BJ (cell line): ENCODE measurements around the gene RS1. TPM values are rescaled to one million over a fixed set of nuclear protein-coding genes. Genes with fewer than 3 reads are reported as not detected.

Experiments used
- CTCF ChIA-PET: fragments of 350-600 bp; formaldehyde crosslinking; extraction: SDS; loops from one replicate; lab custom pipeline; 2021; ENCODE audit warnings: antibody characterized with exemption, inconsistent platforms; lab: Yijun Ruan, JAX
- POLR2A ChIA-PET: fragments of 300-600 bp; sonication (Branson Sonifier 250); formaldehyde crosslinking; extraction: SDS; loops from one replicate; lab custom pipeline; 2021; ENCODE audit warnings: antibody characterized with exemption; lab: Charles Lee
- DNase-seq: peaks from one replicate; pipeline ENCODE4 v3.0.0-alpha.2; 2011; ENCODE audit warnings: low read depth
- H3K27me3 ChIP-seq: 2 replicates; pipeline ENCODE4 v1.6.0; 2011; ENCODE audit warnings: low read length; ENCODE audit not compliant: control insufficient read depth, insufficient read depth
- H3K36me3 ChIP-seq: 2 replicates; pipeline ENCODE4 v1.5.1; 2011; ENCODE audit warnings: low read length; ENCODE audit not compliant: control insufficient read depth, insufficient read depth
- H3K4me3 ChIP-seq: 2 replicates; pipeline ENCODE4 v1.5.1; 2011; ENCODE audit warnings: low read depth, mild to moderate bottlenecking, control low read depth, low read length
- polyA plus RNA-seq: library from polyadenylated mRNA; depleted of rRNA; stranded (reverse); fragments of >200 nt; gene quantifications from 2 replicates; pipeline ENCODE4 v1.2.3, GENCODE V29; 2011
- TF ChIP-seq, protein P1 (sequence below): IDR thresholded peaks from 2 replicates; pipeline ENCODE4 v1.5.1; 2011; ENCODE audit warnings: low read depth, mild to moderate bottlenecking, control low read depth, inconsistent platforms, low read length, moderate library complexity; ENCODE audit not compliant: insufficient read depth

RS1 gene
- polyA plus RNA-seq, 1 experiment, result not detected

GRCh38 chrX:18624599-18624998, 47.3 kb downstream of the RS1 start:
- Histone ChIP-seq H3K36me3 (no peaks in the 10 kb centered on the region; the same call in 1 of the 2 replicates), H3K27me3 (no peaks in the 10 kb centered on the region; the same call in 1 of the 2 replicates), H3K4me3 (no peak overlapping the region)
- TF ChIP-seq, protein P1, sequence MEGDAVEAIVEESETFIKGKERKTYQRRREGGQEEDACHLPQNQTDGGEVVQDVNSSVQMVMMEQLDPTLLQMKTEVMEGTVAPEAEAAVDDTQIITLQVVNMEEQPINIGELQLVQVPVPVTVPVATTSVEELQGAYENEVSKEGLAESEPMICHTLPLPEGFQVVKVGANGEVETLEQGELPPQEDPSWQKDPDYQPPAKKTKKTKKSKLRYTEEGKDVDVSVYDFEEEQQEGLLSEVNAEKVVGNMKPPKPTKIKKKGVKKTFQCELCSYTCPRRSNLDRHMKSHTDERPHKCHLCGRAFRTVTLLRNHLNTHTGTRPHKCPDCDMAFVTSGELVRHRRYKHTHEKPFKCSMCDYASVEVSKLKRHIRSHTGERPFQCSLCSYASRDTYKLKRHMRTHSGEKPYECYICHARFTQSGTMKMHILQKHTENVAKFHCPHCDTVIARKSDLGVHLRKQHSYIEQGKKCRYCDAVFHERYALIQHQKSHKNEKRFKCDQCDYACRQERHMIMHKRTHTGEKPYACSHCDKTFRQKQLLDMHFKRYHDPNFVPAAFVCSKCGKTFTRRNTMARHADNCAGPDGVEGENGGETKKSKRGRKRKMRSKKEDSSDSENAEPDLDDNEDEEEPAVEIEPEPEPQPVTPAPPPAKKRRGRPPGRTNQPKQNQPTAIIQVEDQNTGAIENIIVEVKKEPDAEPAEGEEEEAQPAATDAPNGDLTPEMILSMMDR, result no peak
- DNase-seq, result no peak
- ChIA-PET CTCF (no interaction called here), POLR2A (no interaction called here)

DNA sequence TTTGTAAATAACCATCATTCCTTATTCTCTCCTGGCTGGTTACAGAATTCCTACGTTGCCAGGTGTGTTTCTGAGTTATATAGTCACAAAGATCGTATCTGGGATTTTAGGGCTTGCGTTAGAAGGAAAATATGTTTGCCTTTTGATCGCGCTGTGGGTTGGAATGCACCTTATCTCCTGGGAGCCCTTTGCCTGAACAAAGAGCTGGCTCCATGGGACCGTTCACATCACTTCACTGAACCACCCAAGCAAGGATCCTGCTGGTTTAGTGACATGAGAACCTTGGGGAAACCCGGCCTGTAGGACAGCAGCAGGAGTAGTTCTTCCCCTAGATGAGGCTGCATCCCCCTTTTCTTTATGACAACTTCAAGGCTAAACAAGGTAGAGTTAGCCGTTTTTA, 51.6 kb downstream of the RS1 start:
- ChIA-PET POLR2A (no interaction called here), CTCF (no interaction called here)
- H3K4me3 ChIP-seq, result no peak overlapping the region
- no peaks in the 10 kb centered on the region for H3K27me3 ChIP-seq
- TF ChIP-seq, protein P1, result no peak
- no peak for DNase-seq
- H3K36me3 ChIP-seq, result no peaks in the 10 kb centered on the region

DNA sequence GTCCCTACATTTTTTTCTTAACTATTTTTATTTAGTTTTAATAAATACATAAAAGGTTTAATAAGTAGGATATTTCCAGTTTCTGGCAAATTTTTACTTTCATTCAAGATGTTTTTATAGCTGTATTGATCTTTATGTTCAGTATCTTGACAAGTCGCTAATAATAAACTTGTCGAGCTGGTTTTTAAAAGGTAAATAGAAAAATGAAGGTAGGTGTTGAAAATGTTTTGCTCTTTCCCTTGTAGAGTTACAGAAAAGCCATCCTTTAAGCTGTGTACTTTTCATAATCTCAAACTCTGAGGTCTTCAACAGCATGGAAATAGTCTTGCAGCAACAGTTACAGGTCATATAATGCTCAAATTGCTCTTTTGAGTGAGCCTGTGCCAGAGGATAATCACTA, 52.6 kb downstream of the RS1 start:
- ChIA-PET POLR2A (no interaction called here), CTCF (no interaction called here)
- no peaks in the 10 kb centered on the region for H3K36me3 ChIP-seq
- H3K4me3 ChIP-seq, result no peak overlapping the region
- TF ChIP-seq, protein P1, result no peak
- no peak for DNase-seq
- H3K27me3 ChIP-seq, result no peaks in the 10 kb centered on the region

DNA sequence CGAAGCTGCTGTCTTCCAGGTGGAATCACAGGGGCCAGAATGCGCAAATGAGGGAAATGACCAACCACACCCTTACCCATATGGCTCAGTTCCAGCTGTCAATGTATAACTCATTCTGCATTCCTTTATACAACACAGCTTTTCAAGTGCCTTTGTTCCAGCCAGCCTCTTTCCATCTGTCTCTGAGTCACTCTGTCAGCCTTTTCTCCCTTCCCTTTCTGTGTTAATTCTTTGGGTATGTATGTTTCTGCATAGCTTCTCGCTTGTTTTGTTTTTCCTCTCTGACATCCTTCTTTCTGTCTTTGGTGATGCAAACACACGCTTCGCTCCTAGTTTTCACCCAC, 54.5 kb downstream of the RS1 start:
- Histone ChIP-seq H3K4me3 (no peak overlapping the region), H3K36me3 (no peaks in the 10 kb centered on the region), H3K27me3 (no peaks in the 10 kb centered on the region)
- ChIA-PET POLR2A (no interaction called here), CTCF (interaction anchor here (0.5 kb wide), 1 partner anchor 988 kb away, joined by 3 read pairs; no protein-coding TSS in a partner anchor)
- TF ChIP-seq, protein P1, result no peak
- no peak for DNase-seq

GRCh38 chrX:18616688-18617406, 55.1 kb downstream of the RS1 start:
- DNase-seq, result no peak
- POLR2A ChIA-PET, result no interaction called here

More at GRCh38 chrX:18616688-18617406, 55.1 kb downstream of the RS1 start:
- TF ChIP-seq, protein P1, result no peak
- H3K4me3 ChIP-seq, result no peak overlapping the region
- CTCF ChIA-PET, result interaction anchor here (0.5 to 0.6 kb wide), 2 partner anchors 207 to 989 kb away, joined by 3 read pairs; no protein-coding TSS in a partner anchor
- no peaks in the 10 kb centered on the region for H3K36me3 ChIP-seq
- no peaks in the 10 kb centered on the region for H3K27me3 ChIP-seq
